Osteocyte (in vitro differentiated cells): ENCODE data around the gene SLC6A7. TPM values are rescaled to one million over a fixed set of nuclear protein-coding genes. Genes with fewer than 3 reads are reported as not detected.

Experiments used
- DNase-seq: peaks from one replicate; pipeline ENCODE4 v3.0.0; 2021; ENCODE audit warnings: mixed read lengths; ENCODE audit not compliant: unreplicated experiment; ENCODE audit errors: extremely low spot score
- H3K27ac Mint-ChIP-seq: one replicate; pipeline ENCODE4 v1.8.0; 2021; ENCODE audit warnings: mild to moderate bottlenecking, mixed read lengths; ENCODE audit not compliant: unreplicated experiment
- H3K27me3 Mint-ChIP-seq: one replicate; pipeline ENCODE4 v1.8.0; 2021; ENCODE audit warnings: mixed read lengths; ENCODE audit not compliant: unreplicated experiment
- H3K36me3 Mint-ChIP-seq: one replicate; pipeline ENCODE4 v1.8.0; 2021; ENCODE audit warnings: mixed read lengths; ENCODE audit not compliant: unreplicated experiment
- H3K4me1 Mint-ChIP-seq: one replicate; pipeline ENCODE4 v1.8.0; 2021; ENCODE audit warnings: mixed read lengths; ENCODE audit not compliant: unreplicated experiment
- H3K4me3 Mint-ChIP-seq: one replicate; pipeline ENCODE4 v1.8.0; 2021; ENCODE audit warnings: mild to moderate bottlenecking, moderate library complexity, mixed read lengths; ENCODE audit not compliant: unreplicated experiment
- H3K9me3 Mint-ChIP-seq: one replicate; pipeline ENCODE4 v1.8.0; 2021; ENCODE audit warnings: mixed read lengths; ENCODE audit not compliant: unreplicated experiment
- total RNA-seq: library from RNA; stranded (reverse); gene quantifications from 2 replicates; pipeline ENCODE4 v1.2.1, GENCODE V29; 2021
- TF ChIP-seq, protein P1 (sequence below): fragments of 200-600 bp; sonication (generic); IDR thresholded peaks from 2 replicates; pipeline ENCODE4 v1.5.0; 2021; ENCODE audit warnings: antibody characterized with exemption, mild to moderate bottlenecking, moderate library complexity

SLC6A7 gene
- total RNA-seq, 1 donor from 2014 or later, result not detected

DNA sequence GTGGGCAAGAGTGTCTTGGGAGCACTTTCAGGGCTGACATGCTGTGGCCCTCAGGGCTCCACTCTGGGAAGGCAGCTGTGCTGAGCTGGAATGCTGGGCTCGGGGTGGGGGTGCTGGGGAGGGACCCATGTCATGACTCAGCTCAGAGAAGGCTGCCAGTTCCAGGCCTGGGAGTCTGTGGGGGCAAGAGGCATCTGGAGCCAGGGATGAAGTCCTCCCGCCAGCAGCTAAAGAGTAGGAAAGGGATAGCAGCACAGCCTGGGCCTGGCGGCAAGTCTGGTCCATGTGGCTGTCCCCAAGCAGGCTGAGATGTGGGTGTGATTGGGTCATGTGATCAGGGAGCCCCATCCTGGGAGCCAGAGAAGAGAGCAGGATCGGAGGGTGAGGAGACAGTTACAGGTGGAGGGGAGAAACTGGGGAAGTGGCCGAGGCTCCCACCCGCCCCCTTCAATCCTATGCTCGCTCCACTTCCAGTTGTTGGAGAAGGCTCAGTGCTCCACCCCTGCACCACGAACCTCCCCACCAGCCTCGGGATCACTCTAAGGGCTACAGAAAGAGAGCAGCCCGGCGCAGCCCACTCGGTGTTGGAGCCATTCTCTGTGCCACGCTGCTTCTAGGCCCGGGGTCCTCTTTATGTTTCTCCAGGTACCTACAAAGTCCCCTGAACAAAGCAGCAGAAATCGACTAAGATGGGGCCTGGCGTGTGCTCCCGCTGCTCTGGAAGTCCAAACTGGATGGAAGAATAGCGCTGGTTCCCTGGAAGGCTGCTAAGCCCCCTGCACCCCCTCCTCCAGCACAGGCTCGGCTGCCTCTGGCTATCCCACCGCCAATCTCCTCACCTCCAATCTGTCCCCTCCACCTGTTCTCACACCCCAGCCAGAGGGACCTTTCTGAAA is 46.3 kb upstream of the SLC6A7 start:
- peaks cover 24% of the 10 kb centered on the region for H3K36me3 Mint-ChIP-seq
- H3K27me3 Mint-ChIP-seq, result no peaks in the 10 kb centered on the region
- peak; percentile 91 for DNase-seq
- TF ChIP-seq, protein P1, sequence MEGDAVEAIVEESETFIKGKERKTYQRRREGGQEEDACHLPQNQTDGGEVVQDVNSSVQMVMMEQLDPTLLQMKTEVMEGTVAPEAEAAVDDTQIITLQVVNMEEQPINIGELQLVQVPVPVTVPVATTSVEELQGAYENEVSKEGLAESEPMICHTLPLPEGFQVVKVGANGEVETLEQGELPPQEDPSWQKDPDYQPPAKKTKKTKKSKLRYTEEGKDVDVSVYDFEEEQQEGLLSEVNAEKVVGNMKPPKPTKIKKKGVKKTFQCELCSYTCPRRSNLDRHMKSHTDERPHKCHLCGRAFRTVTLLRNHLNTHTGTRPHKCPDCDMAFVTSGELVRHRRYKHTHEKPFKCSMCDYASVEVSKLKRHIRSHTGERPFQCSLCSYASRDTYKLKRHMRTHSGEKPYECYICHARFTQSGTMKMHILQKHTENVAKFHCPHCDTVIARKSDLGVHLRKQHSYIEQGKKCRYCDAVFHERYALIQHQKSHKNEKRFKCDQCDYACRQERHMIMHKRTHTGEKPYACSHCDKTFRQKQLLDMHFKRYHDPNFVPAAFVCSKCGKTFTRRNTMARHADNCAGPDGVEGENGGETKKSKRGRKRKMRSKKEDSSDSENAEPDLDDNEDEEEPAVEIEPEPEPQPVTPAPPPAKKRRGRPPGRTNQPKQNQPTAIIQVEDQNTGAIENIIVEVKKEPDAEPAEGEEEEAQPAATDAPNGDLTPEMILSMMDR, result no peak
- H3K27ac Mint-ChIP-seq, result peak overlapping the region; percentile 90
- H3K9me3 Mint-ChIP-seq, result no peaks in the 10 kb centered on the region
- H3K4me1 Mint-ChIP-seq, result peaks cover 95% of the 10 kb centered on the region
- peak overlapping the region; percentile 68 for H3K4me3 Mint-ChIP-seq

- peaks cover 29% of the 10 kb centered on the region for H3K36me3 Mint-ChIP-seq
- peak overlapping the region; percentile 90 for H3K27ac Mint-ChIP-seq
- H3K9me3 Mint-ChIP-seq, result no peaks in the 10 kb centered on the region
- peak overlapping the region; percentile 68 for H3K4me3 Mint-ChIP-seq
- peaks cover 95% of the 10 kb centered on the region for H3K4me1 Mint-ChIP-seq
- TF ChIP-seq, protein P1, result no peak
- no peak for DNase-seq
- H3K27me3 Mint-ChIP-seq, result no peaks in the 10 kb centered on the region
These were observed 45.5 kb upstream of the SLC6A7 start for GRCh38 chr5:150144246-150144801.

GRCh38 chr5:150144879-150145278 is 45.0 kb upstream of the SLC6A7 start:
- TF ChIP-seq, protein P1, result no peak
- H3K4me3 Mint-ChIP-seq, result peak overlapping the region; percentile 57
- H3K9me3 Mint-ChIP-seq, result no peaks in the 10 kb centered on the region
- H3K27me3 Mint-ChIP-seq, result no peaks in the 10 kb centered on the region
- DNase-seq, result no peak
- H3K4me1 Mint-ChIP-seq, result peaks cover 94% of the 10 kb centered on the region
- H3K36me3 Mint-ChIP-seq, result peaks cover 29% of the 10 kb centered on the region
- H3K27ac Mint-ChIP-seq, result peak overlapping the region; percentile 88

- peaks cover 35% of the 10 kb centered on the region for H3K36me3 Mint-ChIP-seq
- peaks cover 92% of the 10 kb centered on the region for H3K4me1 Mint-ChIP-seq
- H3K27ac Mint-ChIP-seq, result peak overlapping the region; percentile 88
- no peaks in the 10 kb centered on the region for H3K27me3 Mint-ChIP-seq
- peak overlapping the region; percentile 4 for H3K4me3 Mint-ChIP-seq
- H3K9me3 Mint-ChIP-seq, result no peaks in the 10 kb centered on the region
- DNase-seq, result no peak
- TF ChIP-seq, protein P1, result no peak
These were observed 43.6 kb upstream of the SLC6A7 start for GRCh38 chr5:150146235-150146634.
